WTC11 (cell line): Measurements from ENCODE around the gene ZNF343.
"Not testable (repeated sequence)": the region's sequence is repeated elsewhere in the genome, so short reads cannot be mapped to it uniquely, and the experiment has no call there.

Source experiments
- AFF4 ChIP-seq: sonication (generic); formaldehyde crosslinking; IDR thresholded peaks from 2 replicates; pipeline ENCODE4 v1.8.1; 2023; ENCODE audit warnings: mild to moderate bottlenecking, missing genetic modification reagents, borderline replicate concordance
- ATF1 ChIP-seq: sonication (generic); formaldehyde crosslinking; IDR thresholded peaks from 2 replicates; pipeline ENCODE4 v1.8.1; 2023; ENCODE audit warnings: mild to moderate bottlenecking, moderate library complexity, missing genetic modification reagents
- CTCF ChIP-seq: fragments of 200-600 bp; IDR thresholded peaks from 2 replicates; pipeline ENCODE4 v1.8.0; 2022; ENCODE audit warnings: antibody characterized with exemption
- ESRRA ChIP-seq: sonication (generic); formaldehyde crosslinking; IDR thresholded peaks from 2 replicates; pipeline ENCODE4 v1.8.1; 2022; ENCODE audit warnings: mild to moderate bottlenecking, missing genetic modification reagents, borderline replicate concordance
- FOXP1 ChIP-seq: sonication (generic); formaldehyde crosslinking; IDR thresholded peaks from 2 replicates; pipeline ENCODE4 v1.8.0; 2022; ENCODE audit warnings: missing genetic modification reagents, mild to moderate bottlenecking, moderate library complexity, borderline replicate concordance
- NR3C1 ChIP-seq: sonication (generic); formaldehyde crosslinking; conservative IDR thresholded peaks from 2 replicates; pipeline ENCODE4 v1.8.1; 2023; ENCODE audit warnings: low read depth, mild to moderate bottlenecking, missing genetic modification reagents
- SP1 ChIP-seq: sonication (generic); formaldehyde crosslinking; conservative IDR thresholded peaks from 2 replicates; pipeline ENCODE4 v1.8.1; 2022; ENCODE audit warnings: missing genetic modification reagents
- ZBTB21 ChIP-seq: sonication (generic); formaldehyde crosslinking; IDR thresholded peaks from 2 replicates; pipeline ENCODE4 v1.8.1; 2023; ENCODE audit warnings: mild to moderate bottlenecking, missing genetic modification reagents, borderline replicate concordance
- ZNF121 ChIP-seq: sonication (generic); formaldehyde crosslinking; IDR thresholded peaks from 2 replicates; pipeline ENCODE4 v1.8.0; 2023; ENCODE audit warnings: missing genetic modification reagents
- ZNF219 ChIP-seq: sonication (generic); formaldehyde crosslinking; IDR thresholded peaks from 2 replicates; pipeline ENCODE4 v1.8.0; 2023; ENCODE audit warnings: missing genetic modification reagents, mild to moderate bottlenecking, borderline replicate concordance
- ZNF232 ChIP-seq: sonication (generic); formaldehyde crosslinking; IDR thresholded peaks from 2 replicates; pipeline ENCODE4 v1.8.0; 2022; ENCODE audit warnings: mild to moderate bottlenecking, missing genetic modification reagents
- ZNF423 ChIP-seq: fragments of 250-450 bp; sonication (Bioruptor Pico); IDR thresholded peaks from 2 replicates; pipeline ENCODE4 v2.1.2; 2022; ENCODE audit warnings: mild to moderate bottlenecking, moderate library complexity
- ZNF532 ChIP-seq: fragments of 250-450 bp; sonication (Bioruptor Pico); IDR thresholded peaks from 2 replicates; pipeline ENCODE4 v1.9.0; 2021; ENCODE audit warnings: mild to moderate bottlenecking, borderline replicate concordance
- TF ChIP-seq, protein P1 (sequence below): sonication (generic); formaldehyde crosslinking; IDR thresholded peaks from 2 replicates; pipeline ENCODE4 v1.8.0; 2022; ENCODE audit warnings: mild to moderate bottlenecking, missing genetic modification reagents

DNA sequence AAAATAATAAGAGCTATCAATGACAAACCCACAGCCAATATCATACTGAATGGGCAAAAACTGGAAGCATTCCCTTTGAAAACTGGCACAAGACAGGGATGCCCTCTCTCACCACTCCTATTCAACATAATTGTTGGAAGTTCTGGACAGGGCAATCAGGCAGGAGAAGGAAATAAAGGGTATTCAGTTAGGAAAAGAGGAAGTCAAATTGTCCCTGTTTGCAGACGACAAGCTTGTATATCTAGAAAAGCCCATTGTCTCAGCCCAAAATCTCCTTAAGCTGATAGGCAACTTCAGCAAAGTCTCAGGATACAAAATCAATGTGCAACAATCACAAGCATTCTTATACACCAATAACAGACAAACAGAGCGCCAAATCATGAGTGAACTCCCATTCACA lies 3.9 kb downstream of the ZNF343 start:
- not testable (repeated sequence) for TF ChIP-seq CTCF; ESRRA; ZNF121 (CRISPR knock-in tag); ATF1 (CRISPR knock-in tag); ZNF219 (CRISPR knock-in tag); ZBTB21 (CRISPR knock-in tag); AFF4 (CRISPR knock-in tag); ZNF423; ZNF532 (CRISPR knock-in tag); FOXP1; ZNF232 (CRISPR knock-in tag); NR3C1 (CRISPR knock-in tag); SP1
- TF ChIP-seq, protein P1, sequence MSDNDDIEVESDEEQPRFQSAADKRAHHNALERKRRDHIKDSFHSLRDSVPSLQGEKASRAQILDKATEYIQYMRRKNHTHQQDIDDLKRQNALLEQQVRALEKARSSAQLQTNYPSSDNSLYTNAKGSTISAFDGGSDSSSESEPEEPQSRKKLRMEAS (CRISPR knock-in tag), result not testable (repeated sequence)
